CD4-positive, CD25-positive, alpha-beta regulatory T cell (primary cell): ENCODE measurements around the gene DTNB. TPM values are rescaled to one million over a fixed set of nuclear protein-coding genes. Genes with fewer than 3 reads are reported as not detected.
A peak's percentile ranks its signal among the peaks of the same experiment; 100 is the strongest.

Experiments used
- ATAC-seq, 2 donors: fragments of 150-1000 bp; cut with Tn5 transposase; one replicate each; pipeline ENCODE4 v1.10.0; 2021; ENCODE audit warnings: low read depth in 2 of 2, moderate number of reproducible peaks in 2 of 2, moderate library complexity in 1 of 2
- DNase-seq, 3 donors: peaks; one replicate each; pipeline versions ENCODE4 v3.0.0 to v3.0.0-alpha.2; 2012 to 2022; ENCODE audit warnings: mixed read lengths in 1 of 3
- H3K27ac ChIP-seq: one replicate; pipeline ENCODE4 v1.7.0; 2013; ENCODE audit warnings: mild to moderate bottlenecking, low read length; ENCODE audit not compliant: insufficient read depth, poor library complexity, severe bottlenecking
- H3K27me3 ChIP-seq: one replicate; pipeline ENCODE4 v1.7.0; 2013; ENCODE audit warnings: low read length; ENCODE audit not compliant: control insufficient read depth, insufficient read depth
- H3K36me3 ChIP-seq: one replicate; pipeline ENCODE4 v1.7.0; 2013; ENCODE audit warnings: mild to moderate bottlenecking, low read length, moderate library complexity; ENCODE audit not compliant: control insufficient read depth, insufficient read depth
- H3K4me1 ChIP-seq: 2 replicates; pipeline ENCODE4 v1.7.0; 2013; ENCODE audit warnings: mild to moderate bottlenecking, low read length; ENCODE audit not compliant: insufficient read depth, control insufficient read depth, poor library complexity, severe bottlenecking
- H3K4me3 ChIP-seq: one replicate; pipeline ENCODE4 v1.7.0; 2013; ENCODE audit warnings: low read depth, mild to moderate bottlenecking, low read length, moderate library complexity
- H3K9me3 ChIP-seq, 2 experiments: 1 replicate in 1 of 2; 2 replicates in 1 of 2; pipeline ENCODE4 v1.7.0; 2013; ENCODE audit warnings: low read length in 2 of 2, mild to moderate bottlenecking in 1 of 2, moderate library complexity in 1 of 2; ENCODE audit not compliant: control insufficient read depth in 2 of 2
- H3K27ac Mint-ChIP-seq, 3 donors: one replicate each; pipeline ENCODE4 v1.8.0; 2020 to 2022; ENCODE audit warnings: mild to moderate bottlenecking in 3 of 3, mixed read lengths in 3 of 3, moderate library complexity in 2 of 3
- H3K27me3 Mint-ChIP-seq: one replicate; pipeline ENCODE4 v1.8.0; 2022; ENCODE audit warnings: mild to moderate bottlenecking, mixed read lengths
- H3K36me3 Mint-ChIP-seq: one replicate; pipeline ENCODE4 v1.8.0; 2020; ENCODE audit warnings: mixed read lengths
- H3K4me1 Mint-ChIP-seq, 4 donors: one replicate each; pipeline ENCODE4 v1.8.0; 2020 to 2022; ENCODE audit warnings: mixed read lengths in 4 of 4, mild to moderate bottlenecking in 1 of 4
- H3K4me3 Mint-ChIP-seq, 4 donors: one replicate each; pipeline ENCODE4 v1.8.0; 2020 to 2022; ENCODE audit warnings: mild to moderate bottlenecking in 4 of 4, mixed read lengths in 4 of 4, moderate library complexity in 3 of 4
- H3K9me3 Mint-ChIP-seq, 7 donors: one replicate each; pipeline ENCODE4 v1.8.0; 2020 to 2022; ENCODE audit warnings: mixed read lengths in 7 of 7, mild to moderate bottlenecking in 3 of 7, moderate library complexity in 2 of 7
- polyA plus RNA-seq, 4 donors: library from polyadenylated mRNA; unstranded; fragments of 300-500 nt; fragmentation: Illumina TruSeq; gene quantifications; one replicate each; pipeline ENCODE4 v1.2.3, GENCODE V29; 2021
- total RNA-seq: library from RNA; stranded (reverse); gene quantifications from one replicate; pipeline ENCODE4 v1.2.3, GENCODE V29; 2022

DTNB gene
- total and polyA plus RNA-seq, 5 donors from 2014 or later: 11.5 to 50.1 (median 15.0) TPM

GRCh38 chr2:25514043-25514637 lies 159.2 kb downstream of the DTNB start:
- Histone ChIP-seq H3K4me1 (no peaks in the 10 kb centered on the region), H3K27ac (no peak overlapping the region), H3K4me3 (no peak overlapping the region), H3K27me3 (no peaks in the 10 kb centered on the region), H3K36me3 (no peaks in the 10 kb centered on the region), H3K9me3 (no peaks in the 10 kb centered on the region)
- peak overlapping the region in 1 of 3 donors; percentile 44 for H3K27ac Mint-ChIP-seq
- H3K27me3 Mint-ChIP-seq: no peaks in the 10 kb centered on the region
- no peak overlapping the region for H3K4me3 Mint-ChIP-seq
- H3K4me1 Mint-ChIP-seq: peaks cover 11 to 21% (median 13%) of the 10 kb centered on the region in 4 donors
- DNase-seq: peak in 1 of 3 donors; percentile 18
- H3K36me3 Mint-ChIP-seq: peaks cover 24% of the 10 kb centered on the region
- no peak for ATAC-seq
- no peaks in the 10 kb centered on the region for H3K9me3 Mint-ChIP-seq

- Mint-ChIP-seq H3K36me3 (peaks cover 18% of the 10 kb centered on the region), H3K9me3 (no peaks in the 10 kb centered on the region), H3K4me1 (peaks cover 9 to 14% (median 11%) of the 10 kb centered on the region in 4 donors), H3K4me3 (peak overlapping the region in 1 of 4 donors; percentile 36), H3K27ac (no peak overlapping the region), H3K27me3 (no peaks in the 10 kb centered on the region)
- no peak overlapping the region for H3K4me3 ChIP-seq
- no peak for DNase-seq
- no peaks in the 10 kb centered on the region for H3K36me3 ChIP-seq
- no peak overlapping the region for H3K27ac ChIP-seq
- no peaks in the 10 kb centered on the region for H3K27me3 ChIP-seq
- H3K4me1 ChIP-seq: no peaks in the 10 kb centered on the region
- ATAC-seq: no peak
- no peaks in the 10 kb centered on the region for H3K9me3 ChIP-seq
These were observed 160.7 kb downstream of the DTNB start for GRCh38 chr2:25512707-25513106.

- Mint-ChIP-seq H3K9me3 (no peaks in the 10 kb centered on the region), H3K4me3 (no peak overlapping the region), H3K27ac (no peak overlapping the region), H3K36me3 (peaks cover 18% of the 10 kb centered on the region), H3K4me1 (peaks cover 0 to 5% (median 0%) of the 10 kb centered on the region in 4 donors), H3K27me3 (no peaks in the 10 kb centered on the region)
- no peaks in the 10 kb centered on the region for H3K27me3 ChIP-seq
- no peak overlapping the region for H3K27ac ChIP-seq
- no peak overlapping the region for H3K4me3 ChIP-seq
- no peaks in the 10 kb centered on the region for H3K36me3 ChIP-seq
- DNase-seq (no peak), ATAC-seq (no peak)
- H3K4me1 ChIP-seq: no peaks in the 10 kb centered on the region
- H3K9me3 ChIP-seq: no peaks in the 10 kb centered on the region
These were observed 167.2 kb downstream of the DTNB start for GRCh38 chr2:25506226-25506625.

- H3K36me3 ChIP-seq: no peaks in the 10 kb centered on the region
- Mint-ChIP-seq H3K27me3 (no peaks in the 10 kb centered on the region), H3K4me3 (no peak overlapping the region), H3K36me3 (peaks cover 18% of the 10 kb centered on the region), H3K27ac (peak overlapping the region in 1 of 3 donors; percentile 59), H3K4me1 (peaks cover 0 to 5% (median 0%) of the 10 kb centered on the region in 4 donors), H3K9me3 (no peaks in the 10 kb centered on the region)
- H3K27me3 ChIP-seq: no peaks in the 10 kb centered on the region
- H3K4me3 ChIP-seq: no peak overlapping the region
- no peak overlapping the region for H3K27ac ChIP-seq
- no peaks in the 10 kb centered on the region for H3K4me1 ChIP-seq
- ATAC-seq (no peak), DNase-seq (no peak)
- no peaks in the 10 kb centered on the region for H3K9me3 ChIP-seq
These were observed 167.8 kb downstream of the DTNB start for GRCh38 chr2:25505622-25506021.

GRCh38 chr2:25505182-25505581 lies 168.2 kb downstream of the DTNB start:
- H3K27ac ChIP-seq: no peak overlapping the region
- no peaks in the 10 kb centered on the region for H3K27me3 Mint-ChIP-seq
- no peaks in the 10 kb centered on the region for H3K4me1 ChIP-seq
- H3K4me1 Mint-ChIP-seq: peaks cover 0 to 5% (median 0%) of the 10 kb centered on the region in 4 donors
- H3K27me3 ChIP-seq: no peaks in the 10 kb centered on the region
- no peak for ATAC-seq
- H3K36me3 ChIP-seq: no peaks in the 10 kb centered on the region
- DNase-seq: no peak
- no peaks in the 10 kb centered on the region for H3K9me3 ChIP-seq
- no peak overlapping the region for H3K4me3 ChIP-seq
- H3K36me3 Mint-ChIP-seq: peaks cover 18% of the 10 kb centered on the region
- no peak overlapping the region for H3K4me3 Mint-ChIP-seq
- peak overlapping the region in 1 of 3 donors; percentile 59 for H3K27ac Mint-ChIP-seq
- H3K9me3 Mint-ChIP-seq: no peaks in the 10 kb centered on the region

- peaks cover under 1% of the 10 kb centered on the region for H3K36me3 ChIP-seq
- no peak for ATAC-seq
- H3K27me3 Mint-ChIP-seq: no peaks in the 10 kb centered on the region
- H3K4me1 Mint-ChIP-seq: peaks cover 0 to 5% (median 0%) of the 10 kb centered on the region in 4 donors
- no peaks in the 10 kb centered on the region for H3K9me3 ChIP-seq
- no peaks in the 10 kb centered on the region for H3K9me3 Mint-ChIP-seq
- DNase-seq: no peak
- H3K4me1 ChIP-seq: no peaks in the 10 kb centered on the region
- H3K36me3 Mint-ChIP-seq: peaks cover 18% of the 10 kb centered on the region
- H3K27me3 ChIP-seq: no peaks in the 10 kb centered on the region
- no peak overlapping the region for H3K4me3 ChIP-seq
- H3K27ac ChIP-seq: no peak overlapping the region
- no peak overlapping the region for H3K27ac Mint-ChIP-seq
- no peak overlapping the region for H3K4me3 Mint-ChIP-seq
These were observed 169.1 kb downstream of the DTNB start for GRCh38 chr2:25504266-25504665.

- Mint-ChIP-seq H3K27ac (no peak overlapping the region), H3K9me3 (no peaks in the 10 kb centered on the region), H3K27me3 (no peaks in the 10 kb centered on the region), H3K36me3 (peaks cover 23% of the 10 kb centered on the region), H3K4me3 (no peak overlapping the region), H3K4me1 (peaks cover 0 to 7% (median 3%) of the 10 kb centered on the region in 4 donors)
- ATAC-seq (no peak), DNase-seq (no peak)
- no peak overlapping the region for H3K4me3 ChIP-seq
- no peak overlapping the region for H3K27ac ChIP-seq
- no peaks in the 10 kb centered on the region for H3K4me1 ChIP-seq
- H3K27me3 ChIP-seq: no peaks in the 10 kb centered on the region
- peaks cover 8% of the 10 kb centered on the region for H3K36me3 ChIP-seq
- no peaks in the 10 kb centered on the region for H3K9me3 ChIP-seq
These were observed 174.2 kb downstream of the DTNB start for GRCh38 chr2:25499157-25499556.

- H3K4me1 ChIP-seq: no peaks in the 10 kb centered on the region
- no peaks in the 10 kb centered on the region for H3K27me3 ChIP-seq
- no peak for ATAC-seq
- peaks cover 8% of the 10 kb centered on the region for H3K36me3 ChIP-seq
- no peak for DNase-seq
- no peaks in the 10 kb centered on the region for H3K9me3 ChIP-seq
- Mint-ChIP-seq H3K9me3 (no peaks in the 10 kb centered on the region), H3K27me3 (no peaks in the 10 kb centered on the region), H3K4me3 (no peak overlapping the region), H3K27ac (peak overlapping the region in 1 of 3 donors; percentile 69), H3K4me1 (peaks cover 0 to 7% (median 3%) of the 10 kb centered on the region in 4 donors), H3K36me3 (peaks cover 28% of the 10 kb centered on the region)
- no peak overlapping the region for H3K4me3 ChIP-seq
- no peak overlapping the region for H3K27ac ChIP-seq
These were observed 175.4 kb downstream of the DTNB start for GRCh38 chr2:25497918-25498407.
